ENCODE results near the gene PLCH1. TPM values are rescaled to one million over a fixed set of nuclear protein-coding genes. Genes with fewer than 3 reads are reported as not detected.

Gene PLCH1
- total and polyA plus RNA-seq, 10 of the 15 experiments (the other 5 are each of a cell fraction or from before 2014, with no cell fraction given), result 0.03 to 0.22 (median 0.04) TPM; not detected in 5

GRCh38 chr3:155391551-155391958 lies 353.3 kb downstream of the PLCH1 start:
- FAIRE-seq (no peak), ATAC-seq (no peak), DNase-seq (ENCODE audit: low read depth, low spot score) (no peak)
- Histone ChIP-seq H3K4me1 (ENCODE audit: control insufficient read depth, insufficient read depth, low read length) (no peaks in the 10 kb centered on the region), H3K27ac (ENCODE audit: control insufficient read depth, insufficient read depth) (no peak overlapping the region), H2AFZ (ENCODE audit: control insufficient read depth, low read depth, low read length) (no peak overlapping the region), H3K9ac (ENCODE audit: control insufficient read depth, insufficient read depth, low read length) (no peak overlapping the region), H3K9me3 (replicated peaks; ENCODE audit: control insufficient read depth, insufficient read depth, low read length) (no peaks in the 10 kb centered on the region), H3K4me3 (no peak overlapping the region), H3K4me2 (ENCODE audit: control insufficient read depth, insufficient read depth) (no peak overlapping the region), H4K20me1 (ENCODE audit: control insufficient read depth, insufficient read depth) (no peaks in the 10 kb centered on the region), H3K27me3 (replicated peaks in 1 of 2; ENCODE audit: control insufficient read depth in 2 of 2, insufficient read depth in 2 of 2, low read length in 1 of 2) (no peaks in the 10 kb centered on the region), H3K36me3 (ENCODE audit: control insufficient read depth in 2 of 2, insufficient read depth in 2 of 2, low read length in 1 of 2) (no peaks in the 10 kb centered on the region), H3K79me2 (ENCODE audit: control insufficient read depth, insufficient read depth, low read length) (no peaks in the 10 kb centered on the region)
- ChIA-PET RAD21 (ENCODE audit: unreplicated experiment) (no interaction called here), SMC1A (ENCODE audit: uncharacterized antibody, unreplicated experiment) (no interaction called here), CTCF (no interaction called here), POLR2A (no interaction called here)
- TF ChIP-seq CEBPB (IDR thresholded peaks at IDR 0.05; ENCODE audit: borderline replicate concordance in 1 of 2, low read depth in 2 of 2, low read length in 2 of 2) (no peak), FOXK2 (IDR thresholded peaks at IDR 0.05) (no peak), FOS (IDR thresholded peaks at IDR 0.05; ENCODE audit: borderline replicate concordance, extremely low read depth, insufficient read length) (no peak), NBN (IDR thresholded peaks at IDR 0.05) (no peak), NFIC (IDR thresholded peaks at IDR 0.05; ENCODE audit: low read depth, low read length) (no peak), MAX (IDR thresholded peaks at IDR 0.05; ENCODE audit: low read depth, low read length) (no peak), ASH2L (IDR thresholded peaks at IDR 0.05; ENCODE audit: borderline replicate concordance, low read depth) (no peak), TCF7 (IDR thresholded peaks at IDR 0.05; ENCODE audit: borderline replicate concordance) (no peak), POLR2A (IDR thresholded peaks at IDR 0.05; ENCODE audit: low read depth, low read length) (no peak)
- WGBS (ENCODE audit: insufficient coverage, insufficient replicate concordance, low lambda C conversion rate, missing lambda C conversion rate), result 0% methylated on average over 2 of the region's 2 CpGs
- BruUV-seq (replicated peaks), result no TSS peak
- in situ Hi-C loops (cut with MboI), result no loop called here
- intact Hi-C loops (cut with micrococcal nuclease; ENCODE audit: unreplicated experiment), result no loop called here

- WGBS (ENCODE audit: insufficient coverage, insufficient replicate concordance, low lambda C conversion rate, missing lambda C conversion rate), result 40% methylated on average over 2 of the region's 2 CpGs
- ChIA-PET RAD21 (ENCODE audit: unreplicated experiment) (no interaction called here), CTCF (no interaction called here), SMC1A (ENCODE audit: uncharacterized antibody, unreplicated experiment) (no interaction called here), POLR2A (no interaction called here)
- Histone ChIP-seq H3K9me3 (replicated peaks; ENCODE audit: control insufficient read depth, insufficient read depth, low read length) (no peaks in the 10 kb centered on the region), H3K4me2 (ENCODE audit: control insufficient read depth, insufficient read depth) (no peak overlapping the region), H3K4me3 (no peak overlapping the region), H3K79me2 (ENCODE audit: control insufficient read depth, insufficient read depth, low read length) (no peaks in the 10 kb centered on the region), H3K27ac (ENCODE audit: control insufficient read depth, insufficient read depth) (no peak overlapping the region), H3K36me3 (ENCODE audit: control insufficient read depth in 2 of 2, insufficient read depth in 2 of 2, low read length in 1 of 2) (no peaks in the 10 kb centered on the region), H3K27me3 (replicated peaks in 1 of 2; ENCODE audit: control insufficient read depth in 2 of 2, insufficient read depth in 2 of 2, low read length in 1 of 2) (no peaks in the 10 kb centered on the region), H3K4me1 (ENCODE audit: control insufficient read depth, insufficient read depth, low read length) (no peaks in the 10 kb centered on the region), H4K20me1 (ENCODE audit: control insufficient read depth, insufficient read depth) (no peaks in the 10 kb centered on the region), H3K9ac (ENCODE audit: control insufficient read depth, insufficient read depth, low read length) (no peak overlapping the region), H2AFZ (ENCODE audit: control insufficient read depth, low read depth, low read length) (no peak overlapping the region)
- intact Hi-C loops (cut with micrococcal nuclease; ENCODE audit: unreplicated experiment), result no loop called here
- ATAC-seq (no peak), FAIRE-seq (no peak), DNase-seq (ENCODE audit: low read depth, low spot score) (no peak)
- in situ Hi-C loops (cut with MboI), result no loop called here
- no TSS peak for BruUV-seq (replicated peaks)
- TF ChIP-seq TCF3 (IDR thresholded peaks at IDR 0.05; ENCODE audit: borderline replicate concordance, insufficient read depth, low read depth, low read length), result no peak
- no peak for TF ChIP-seq FOS (IDR thresholded peaks at IDR 0.05; ENCODE audit: borderline replicate concordance, extremely low read depth, insufficient read length)
- TF ChIP-seq HDAC6 (IDR thresholded peaks at IDR 0.05; ENCODE audit: unreplicated experiment), result no peak
- no peak for TF ChIP-seq SMARCA5 (IDR thresholded peaks at IDR 0.05)
- TF ChIP-seq NR2C2 (IDR thresholded peaks at IDR 0.05; ENCODE audit: borderline replicate concordance, control insufficient read depth, insufficient read length, low read depth), result no peak
- no peak for TF ChIP-seq POU2F2 (IDR thresholded peaks at IDR 0.05; ENCODE audit: borderline replicate concordance, low read depth, low read length)
- TF ChIP-seq ZNF622 (IDR thresholded peaks at IDR 0.05), result no peak
- no peak for TF ChIP-seq NR2C1 (IDR thresholded peaks at IDR 0.05)
- no peak for TF ChIP-seq NR2F1 (conservative IDR thresholded peaks at IDR 0.05)
- no peak for TF ChIP-seq NFYB (IDR thresholded peaks at IDR 0.05; ENCODE audit: insufficient read depth, low read depth, low read length)
- TF ChIP-seq EP300 (IDR thresholded peaks at IDR 0.05; ENCODE audit: borderline replicate concordance in 1 of 2, control insufficient read depth in 1 of 2, low read depth in 2 of 2, low read length in 2 of 2), result no peak
- no peak for TF ChIP-seq ATF7 (IDR thresholded peaks at IDR 0.05; ENCODE audit: low read depth)
- TF ChIP-seq HCFC1 (IDR thresholded peaks at IDR 0.05; ENCODE audit: low read length), result no peak
- TF ChIP-seq IKZF2 (IDR thresholded peaks at IDR 0.05), result no peak
These were observed 353.8 kb downstream of the PLCH1 start for GRCh38 chr3:155391104-155391503.
